ENCODE results near the gene PPARG. TPM values are rescaled to one million over a fixed set of nuclear protein-coding genes. Genes with fewer than 3 reads are reported as not detected.

Gene PPARG
- total RNA-seq, 4 donors from 2014 or later = 9.7 to 17.8 (median 11.7) TPM

GRCh38 chr3:12388185-12388584, 99.3 kb downstream of the PPARG start:
- no peaks in the 10 kb centered on the region for H3K9me3 ChIP-seq
- 90% methylated on average over 1 of the region's 1 CpG for WGBS
- H3K27me3 ChIP-seq = no peaks in the 10 kb centered on the region
- H3K4me1 ChIP-seq = no peaks in the 10 kb centered on the region
- no peak overlapping the region for H3K4me3 ChIP-seq
- TF ChIP-seq POLR2A (IDR thresholded peaks at IDR 0.05) (no peak), POLR2AphosphoS5 (IDR thresholded peaks at IDR 0.05) (no peak), EP300 (IDR thresholded peaks at IDR 0.05) (no peak), CTCF (IDR thresholded peaks at IDR 0.05) (no peak)
- H3K36me3 ChIP-seq = no peaks in the 10 kb centered on the region
- no peak overlapping the region for H3K27ac ChIP-seq
- DNase-seq (ENCODE audit: low spot score in 2 of 2) = no peak

GRCh38 chr3:12392101-12392878, 103.4 kb downstream of the PPARG start:
- no peaks in the 10 kb centered on the region for H3K9me3 ChIP-seq
- no peak overlapping the region for H3K4me3 ChIP-seq
- H3K27ac ChIP-seq = no peak overlapping the region
- TF ChIP-seq POLR2AphosphoS5 (IDR thresholded peaks at IDR 0.05) (no peak), EP300 (IDR thresholded peaks at IDR 0.05) (no peak), CTCF (IDR thresholded peaks at IDR 0.05) (no peak), POLR2A (IDR thresholded peaks at IDR 0.05) (no peak)
- 70% methylated on average over 8 of the region's 8 CpGs for WGBS
- H3K4me1 ChIP-seq = peaks cover 9% of the 10 kb centered on the region
- no peaks in the 10 kb centered on the region for H3K27me3 ChIP-seq
- DNase-seq (ENCODE audit: low spot score in 2 of 2) = no peak
- no peaks in the 10 kb centered on the region for H3K36me3 ChIP-seq

DNA sequence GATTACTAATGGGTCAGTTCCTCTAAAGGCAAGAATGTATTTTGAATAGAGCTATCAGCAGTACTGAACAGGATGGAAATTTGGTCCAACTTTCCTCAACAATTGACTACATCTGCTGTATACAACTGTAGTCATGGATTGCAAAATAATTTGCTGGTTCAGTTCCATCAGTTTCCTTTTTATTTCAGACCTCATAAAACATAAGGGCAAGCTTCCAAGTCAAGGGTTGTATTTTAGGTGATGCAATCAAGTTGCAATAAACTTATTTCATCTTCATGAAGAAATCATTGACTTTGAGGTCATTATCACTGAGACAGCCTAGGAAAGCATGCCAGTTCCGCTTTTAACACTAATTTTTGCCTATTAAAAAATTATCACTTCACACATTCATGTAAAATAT, 105.0 kb downstream of the PPARG start:
- peak in 1 of 3 donors; percentile 84 for TF ChIP-seq POLR2AphosphoS5 (IDR thresholded peaks at IDR 0.05)
- TF ChIP-seq CTCF (IDR thresholded peaks at IDR 0.05) = no peak
- no peak for TF ChIP-seq POLR2A (IDR thresholded peaks at IDR 0.05)
- no peak for TF ChIP-seq EP300 (IDR thresholded peaks at IDR 0.05)
- no peak overlapping the region for H3K27ac ChIP-seq

DNA sequence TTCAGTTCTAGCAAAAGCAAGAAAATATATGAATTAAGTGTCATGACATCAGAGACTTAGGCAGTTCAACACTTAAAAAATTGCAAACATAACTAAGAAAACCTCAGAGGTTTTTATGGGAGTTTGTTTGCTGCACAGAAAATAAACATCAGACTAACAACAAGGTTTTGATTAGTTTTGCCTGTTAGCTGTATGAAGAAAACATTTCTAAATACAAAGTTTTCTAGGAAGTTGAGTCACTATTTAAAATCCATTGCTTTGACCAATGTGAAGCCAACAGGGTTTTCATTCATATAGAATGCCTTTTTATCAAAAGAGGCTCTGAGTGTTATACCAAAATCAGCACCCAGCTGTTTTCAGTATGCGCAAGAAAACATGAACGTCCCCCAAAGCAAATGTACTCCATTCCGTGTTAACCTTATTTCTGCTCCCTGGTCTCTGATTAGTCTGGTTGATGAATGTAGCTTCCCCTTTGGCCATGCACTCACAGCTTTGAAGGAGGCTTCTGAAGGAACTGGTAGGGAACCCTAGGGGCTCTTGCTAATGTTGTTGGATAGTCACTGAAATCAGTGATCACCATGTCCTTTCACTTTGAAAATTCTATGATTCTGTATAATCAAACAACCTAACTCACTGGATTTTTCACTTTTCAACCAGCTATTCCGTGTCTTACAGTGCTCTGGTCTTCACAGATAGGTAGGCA, 105.8 kb downstream of the PPARG start:
- H3K27ac ChIP-seq = no peak overlapping the region
- WGBS = 70% methylated on average over 4 of the region's 4 CpGs

More for the DNA sequence above, 105.0 kb downstream of the PPARG start:
- no peak for DNase-seq (ENCODE audit: low spot score in 2 of 2)
- H3K4me3 ChIP-seq = no peak overlapping the region
- H3K4me1 ChIP-seq = peaks cover 9% of the 10 kb centered on the region
- no peaks in the 10 kb centered on the region for H3K9me3 ChIP-seq
- no peaks in the 10 kb centered on the region for H3K27me3 ChIP-seq
- H3K36me3 ChIP-seq = no peaks in the 10 kb centered on the region
- WGBS = 66% methylated on average over 1 of the region's 1 CpG

More for the DNA sequence above, 105.8 kb downstream of the PPARG start:
- H3K4me3 ChIP-seq = no peak overlapping the region
- H3K4me1 ChIP-seq = peaks cover 9% of the 10 kb centered on the region
- TF ChIP-seq EP300 (IDR thresholded peaks at IDR 0.05) (no peak), POLR2A (IDR thresholded peaks at IDR 0.05) (no peak), POLR2AphosphoS5 (IDR thresholded peaks at IDR 0.05) (no peak), CTCF (IDR thresholded peaks at IDR 0.05) (no peak)
- no peaks in the 10 kb centered on the region for H3K27me3 ChIP-seq
- H3K9me3 ChIP-seq = no peaks in the 10 kb centered on the region
- DNase-seq (ENCODE audit: low spot score in 2 of 2) = no peak
- H3K36me3 ChIP-seq = no peaks in the 10 kb centered on the region

Measured in suprapubic skin (tissue), 4 donors.